Smooth muscle cell (in vitro differentiated cells): ENCODE measurements around the gene FBLN2. TPM values are rescaled to one million over a fixed set of nuclear protein-coding genes. Genes with fewer than 3 reads are reported as not detected.
"Not testable (repeated sequence)": the region's sequence is repeated elsewhere in the genome, so short reads cannot be mapped to it uniquely, and the experiment has no call there.

Experiments used
- DNase-seq: peaks from one replicate; lab custom pipeline; 2025; ENCODE audit not compliant: unreplicated experiment; lab: John Stamatoyannopoulos, UW
- H2AFZ ChIP-seq: fragments of 200-600 bp; sonication (generic); 2 replicates; pipeline ENCODE4 v1.6.0; 2016; ENCODE audit warnings: antibody characterized with exemption, low read depth, mild to moderate bottlenecking
- H3F3A ChIP-seq: fragments of 200-600 bp; sonication (generic); 2 replicates; pipeline ENCODE4 v1.6.0; 2017; ENCODE audit warnings: antibody characterized with exemption, low read depth
- H3K27ac ChIP-seq: fragments of 200-600 bp; sonication (generic); 2 replicates; pipeline ENCODE4 v1.5.1; 2016; ENCODE audit warnings: low read depth, mild to moderate bottlenecking
- H3K27me3 ChIP-seq: fragments of 200-600 bp; sonication (generic); 2 replicates; pipeline ENCODE4 v1.6.1; 2016; ENCODE audit warnings: low read depth, mild to moderate bottlenecking
- H3K36me3 ChIP-seq: fragments of 200-600 bp; sonication (generic); 2 replicates; pipeline ENCODE4 v1.5.1; 2016; ENCODE audit warnings: low read depth
- H3K4me1 ChIP-seq: fragments of 200-600 bp; sonication (generic); 2 replicates; pipeline ENCODE4 v1.5.1; 2016; ENCODE audit warnings: low read depth
- H3K4me2 ChIP-seq: fragments of 200-600 bp; sonication (generic); 2 replicates; pipeline ENCODE4 v1.6.0; 2016; ENCODE audit warnings: mild to moderate bottlenecking
- H3K4me3 ChIP-seq: fragments of 200-600 bp; sonication (generic); 2 replicates; pipeline ENCODE4 v1.5.1; 2016; ENCODE audit warnings: mild to moderate bottlenecking
- H3K79me2 ChIP-seq: fragments of 200-600 bp; sonication (generic); 2 replicates; pipeline ENCODE4 v1.6.0; 2016; ENCODE audit warnings: low read depth, mild to moderate bottlenecking
- H3K9ac ChIP-seq: fragments of 200-600 bp; sonication (generic); 2 replicates; pipeline ENCODE4 v1.6.0; 2016; ENCODE audit warnings: low read depth
- H3K9me3 ChIP-seq: fragments of 200-600 bp; sonication (generic); replicated peaks from 2 replicates; pipeline ENCODE4 v1.5.1; 2016; ENCODE audit warnings: low read depth
- H4K20me1 ChIP-seq: fragments of 200-600 bp; sonication (generic); 2 replicates; pipeline ENCODE4 v1.6.0; 2016; ENCODE audit warnings: low read depth
- CTCF ChIP-seq: fragments of 200-600 bp; sonication (generic); IDR thresholded peaks from 2 replicates; pipeline ENCODE4 v1.5.1; 2017; ENCODE audit warnings: borderline replicate concordance, mild to moderate bottlenecking, antibody characterized with exemption; ENCODE audit not compliant: insufficient read depth, poor library complexity, severe bottlenecking
- WGBS: methylation state at CpG from one replicate; pipeline ENCODE4 v1.1.7; 2016; ENCODE audit warnings: low lambda C conversion rate; 5-methylcytosine and 5-hydroxymethylcytosine counted together
- polyA plus RNA-seq: library from polyadenylated mRNA; unstranded; fragments of >200 nt; fragmentation: Nextera tagmentation; extraction: Ambion mirVana; gene quantifications from 2 replicates; pipeline ENCODE4 v1.2.1, GENCODE V29; 2016
- total RNA-seq: library from RNA; depleted of rRNA; stranded (reverse); fragments of >200 nt; gene quantifications from 2 replicates; pipeline ENCODE4 v1.2.3, GENCODE V29; 2014

FBLN2 gene
- total RNA-seq: 159 and 178 TPM in 2 replicates
- 249 and 390 TPM in 2 replicates for polyA plus RNA-seq

- H3K79me2 ChIP-seq: peaks cover 48% of the 10 kb centered on the region
- no peaks in the 10 kb centered on the region for H3K36me3 ChIP-seq
- no peaks in the 10 kb centered on the region for H3K9me3 ChIP-seq
- peak within 1 kb of the TSS; percentile 57 for H3K4me3 ChIP-seq
- peak within 1 kb of the TSS; percentile 91 for H3K27ac ChIP-seq
- 6% methylated on average over 33 of the region's 107 CpGs for WGBS
- no peak for DNase-seq
- no peaks in the 10 kb centered on the region for H3K27me3 ChIP-seq
- peaks cover 30% of the 10 kb centered on the region for H3K4me1 ChIP-seq
- H3F3A ChIP-seq: peaks cover 26% of the 10 kb centered on the region
- TF ChIP-seq CTCF: no peak
- peak within 1 kb of the TSS; percentile 88 for H3K4me2 ChIP-seq
- H3K9ac ChIP-seq: peak within 1 kb of the TSS; percentile 58
- H2AFZ ChIP-seq: no peak within 1 kb of the TSS
- peaks cover 36% of the 10 kb centered on the region for H4K20me1 ChIP-seq
Observed at GRCh38 chr3:13548696-13549622, at the start of gene FBLN2. TSS of gene FBLN2 (plus strand) at chr3:13549125. CDS start at chr3:13570356, 21,231 bp downstream.

GRCh38 chr3:13499246-13499645, 49.7 kb upstream of the FBLN2 start:
- H3K36me3 ChIP-seq, H3F3A ChIP-seq, H3K4me3 ChIP-seq, H2AFZ ChIP-seq, H4K20me1 ChIP-seq, DNase-seq, H3K27me3 ChIP-seq, H3K9ac ChIP-seq, H3K4me1 ChIP-seq, H3K9me3 ChIP-seq, H3K27ac ChIP-seq, H3K79me2 ChIP-seq, H3K4me2 ChIP-seq: not testable (repeated sequence)
- 99% methylated on average over 11 of the region's 11 CpGs for WGBS

- no peaks in the 10 kb centered on the region for H3K27me3 ChIP-seq
- TF ChIP-seq CTCF: peak; percentile 50
- no peaks in the 10 kb centered on the region for H3K79me2 ChIP-seq
- no peak overlapping the region for H3K4me3 ChIP-seq
- no peaks in the 10 kb centered on the region for H3K9me3 ChIP-seq
- no peak overlapping the region for H3K27ac ChIP-seq
- no peaks in the 10 kb centered on the region for H3K4me1 ChIP-seq
- no peak overlapping the region for H2AFZ ChIP-seq
- no peak overlapping the region for H3K4me2 ChIP-seq
- H3K36me3 ChIP-seq: no peaks in the 10 kb centered on the region
- DNase-seq: no peak
- 81% methylated on average over 15 of the region's 15 CpGs for WGBS
- H4K20me1 ChIP-seq: no peaks in the 10 kb centered on the region
- no peaks in the 10 kb centered on the region for H3F3A ChIP-seq
- no peak overlapping the region for H3K9ac ChIP-seq
Observed at GRCh38 chr3:13500133-13500885, 48.6 kb upstream of the FBLN2 start.

DNA sequence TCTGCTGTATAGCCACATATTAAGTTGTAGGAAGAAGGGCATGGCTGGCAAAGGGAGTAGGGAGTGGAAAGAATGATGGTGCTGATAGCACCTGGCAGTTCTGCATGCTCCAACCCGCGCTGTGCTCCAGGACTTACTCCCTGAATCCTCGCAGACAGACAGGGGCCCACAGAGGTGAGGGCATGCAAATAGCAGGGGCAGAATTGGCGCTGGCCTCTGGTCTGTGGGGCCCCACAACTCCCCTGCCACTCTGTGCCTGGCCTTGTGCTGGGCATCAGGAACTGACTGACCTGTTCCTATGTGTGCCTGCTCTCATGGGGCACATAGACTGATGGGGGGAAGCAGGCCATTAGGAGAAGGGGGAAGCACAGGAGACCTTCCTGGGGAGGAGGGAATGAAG, 47.9 kb upstream of the FBLN2 start:
- no peak for TF ChIP-seq CTCF
- H3K9ac ChIP-seq: no peak overlapping the region
- 88% methylated on average over 4 of the region's 4 CpGs for WGBS
- H3K4me3 ChIP-seq: no peak overlapping the region
- no peaks in the 10 kb centered on the region for H3F3A ChIP-seq
- no peaks in the 10 kb centered on the region for H3K27me3 ChIP-seq
- no peaks in the 10 kb centered on the region for H3K9me3 ChIP-seq
- no peaks in the 10 kb centered on the region for H4K20me1 ChIP-seq
- H2AFZ ChIP-seq: no peak overlapping the region
- H3K27ac ChIP-seq: no peak overlapping the region
- no peaks in the 10 kb centered on the region for H3K4me1 ChIP-seq
- no peak overlapping the region for H3K4me2 ChIP-seq
- H3K79me2 ChIP-seq: no peaks in the 10 kb centered on the region
- no peak for DNase-seq
- no peaks in the 10 kb centered on the region for H3K36me3 ChIP-seq
